Kidney capillary endothelial cell (primary cell): ENCODE data around the gene NCAPD3.

ENCODE experiments used
- DNase-seq: peaks from one replicate; pipeline ENCODE4 v3.0.0-alpha.2; 2018; ENCODE audit warnings: low spot score

NCAPD3 gene

DNA sequence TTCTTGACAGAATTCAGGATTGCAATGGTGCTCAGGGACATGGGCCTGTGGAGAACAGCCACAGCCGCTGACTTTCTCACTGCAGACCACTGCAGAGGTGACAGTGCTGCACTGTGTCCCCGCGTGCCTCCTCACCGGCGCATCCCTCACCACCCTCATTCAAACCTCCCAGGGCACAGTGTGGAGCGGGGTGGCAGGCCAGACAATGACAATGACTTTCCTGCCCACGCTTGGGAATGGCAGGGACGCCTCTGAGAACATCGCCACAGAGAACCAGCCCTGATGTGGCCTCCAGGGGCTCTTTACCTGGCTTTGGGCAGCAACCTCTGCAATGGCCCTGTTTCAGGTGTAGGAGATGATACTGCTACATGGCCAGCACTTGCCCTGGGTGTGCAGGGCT lies 65.7 kb downstream of the NCAPD3 start:
- no peak for DNase-seq

DNA sequence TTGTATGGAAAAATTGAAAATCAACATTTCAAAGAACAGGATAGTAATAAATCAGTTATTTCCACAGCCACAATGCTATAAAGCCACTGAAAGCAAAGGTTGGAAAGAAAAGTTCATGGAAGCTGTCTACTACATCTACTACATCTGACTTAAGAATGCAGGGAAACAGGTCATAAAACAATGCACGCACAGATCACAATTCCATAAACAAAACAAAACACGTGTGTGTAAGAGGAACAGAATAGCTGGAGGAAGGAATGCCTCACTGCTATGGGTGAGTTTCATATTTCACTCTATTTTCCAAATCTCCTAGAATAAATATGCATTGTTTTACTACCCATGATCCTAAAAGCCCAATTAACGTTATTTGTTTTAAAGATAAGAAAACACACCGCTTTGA lies 66.3 kb downstream of the NCAPD3 start:
- DNase-seq, result no peak

DNA sequence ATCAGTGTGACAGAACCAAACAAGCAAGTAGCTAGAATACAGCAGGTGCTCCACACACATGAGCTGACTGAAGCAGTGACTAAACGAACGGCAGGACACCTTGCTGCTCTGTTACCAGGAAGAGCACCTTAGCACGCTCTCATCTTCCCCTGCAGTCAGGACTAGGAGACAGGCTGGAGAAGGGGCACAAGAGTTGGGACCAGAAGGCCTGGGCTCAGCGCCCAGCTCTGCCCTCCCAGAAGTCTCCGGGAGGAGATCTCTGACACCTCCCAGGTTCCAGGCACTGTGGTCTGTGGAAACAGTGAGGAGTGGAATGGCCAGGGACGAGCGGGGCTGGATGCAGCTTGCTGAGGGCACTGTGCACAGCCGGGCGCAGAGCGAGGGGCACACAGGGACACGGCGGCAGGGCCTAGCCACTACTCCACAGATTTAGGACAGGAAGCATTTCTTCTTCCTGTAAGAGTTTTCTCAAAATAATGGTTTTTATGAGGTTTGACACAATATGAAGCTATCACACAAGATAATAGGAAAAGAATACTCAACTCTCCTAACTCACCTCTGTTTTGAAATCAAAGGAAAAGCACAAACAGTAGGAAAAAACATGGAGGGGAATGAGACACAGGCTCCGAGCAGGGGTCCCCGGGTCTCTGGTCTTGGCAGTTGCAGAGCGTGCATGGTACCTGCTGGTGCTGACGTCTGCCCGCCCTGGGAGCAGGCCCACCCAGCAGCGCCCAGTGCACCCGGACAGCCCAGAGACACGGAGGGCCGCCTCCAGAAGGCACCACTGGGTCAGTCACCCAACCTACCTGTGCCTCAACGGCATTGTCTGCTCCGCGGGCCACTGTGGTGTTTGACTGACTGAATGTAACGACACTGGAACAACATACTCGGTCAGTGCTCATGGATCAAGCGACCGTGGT lies 67.6 kb downstream of the NCAPD3 start:
- DNase-seq, result no peak

DNA sequence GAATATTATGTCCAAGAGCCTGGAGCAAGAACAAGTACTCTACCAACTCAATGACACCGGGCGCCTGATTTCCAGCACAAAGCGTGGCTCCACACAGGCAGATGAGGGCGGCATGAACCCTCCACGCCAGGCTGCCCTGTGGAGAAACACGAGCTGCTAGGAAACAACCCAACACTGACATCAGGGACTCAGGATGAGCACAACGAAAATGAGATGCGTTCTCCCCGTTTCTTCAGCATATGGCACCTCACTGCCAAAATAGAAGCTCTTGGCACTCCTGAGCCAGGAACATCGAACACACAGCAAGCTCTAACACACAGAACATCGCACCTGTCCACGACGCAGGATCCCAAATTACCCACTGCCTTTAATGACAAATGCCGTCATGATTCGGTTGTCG lies 68.3 kb downstream of the NCAPD3 start:
- DNase-seq, result no peak

DNA sequence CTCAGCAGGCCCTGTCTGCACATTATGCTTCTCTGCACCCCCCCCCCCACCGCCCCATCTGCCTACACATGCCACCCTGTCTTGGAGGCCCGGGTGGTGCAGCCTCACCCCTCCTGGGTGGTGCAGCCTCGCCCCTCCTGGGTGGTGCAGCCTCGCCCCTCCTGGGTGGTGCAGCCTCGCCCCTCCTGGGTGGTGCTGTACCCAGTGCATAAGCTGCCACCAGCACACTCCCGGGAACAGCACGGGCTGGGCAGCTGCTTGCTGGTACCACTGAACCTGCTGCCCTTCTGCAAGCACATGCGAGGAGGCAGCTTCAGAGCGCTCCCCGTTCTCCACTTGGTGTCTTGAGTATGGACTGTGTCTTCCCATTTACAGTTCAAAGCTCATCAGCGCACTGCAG lies 69.3 kb downstream of the NCAPD3 start:
- no peak for DNase-seq

DNA sequence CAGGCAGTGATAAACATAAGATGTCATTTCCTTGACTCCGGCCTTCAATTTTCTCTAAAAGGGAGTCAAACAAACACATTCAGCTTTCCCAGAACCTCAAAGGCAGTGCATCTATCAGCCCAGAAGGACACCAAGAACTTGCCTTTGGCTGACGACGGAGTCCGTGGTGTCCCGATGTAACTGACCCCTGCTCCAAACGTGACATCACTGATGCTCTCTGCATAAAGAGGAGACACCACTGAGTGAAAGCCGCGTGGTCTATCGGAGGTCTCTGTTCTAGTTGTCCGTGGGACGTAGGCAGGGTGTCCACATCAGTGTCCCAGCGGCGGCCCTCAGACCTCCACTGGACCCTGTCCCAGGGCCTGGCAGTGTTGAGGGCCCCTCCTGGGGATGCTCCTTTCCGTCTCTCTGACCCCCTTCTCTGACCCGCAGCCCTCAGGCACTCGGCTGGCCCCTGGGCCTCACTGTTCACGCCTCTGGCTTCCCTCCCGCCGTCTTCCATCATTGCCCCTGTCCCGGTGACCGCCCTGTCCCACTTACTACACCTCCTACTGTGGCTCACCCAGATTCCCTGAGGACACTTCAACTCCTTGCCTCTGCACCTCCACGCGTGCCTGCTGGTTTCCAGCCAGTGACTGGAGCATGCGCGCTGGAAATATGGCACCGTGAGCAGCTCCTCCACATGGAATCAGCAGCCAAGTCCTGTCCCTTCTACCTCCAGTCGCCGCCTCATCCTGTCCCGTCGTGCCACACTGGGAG lies 70.4 kb downstream of the NCAPD3 start:
- no peak for DNase-seq

DNA sequence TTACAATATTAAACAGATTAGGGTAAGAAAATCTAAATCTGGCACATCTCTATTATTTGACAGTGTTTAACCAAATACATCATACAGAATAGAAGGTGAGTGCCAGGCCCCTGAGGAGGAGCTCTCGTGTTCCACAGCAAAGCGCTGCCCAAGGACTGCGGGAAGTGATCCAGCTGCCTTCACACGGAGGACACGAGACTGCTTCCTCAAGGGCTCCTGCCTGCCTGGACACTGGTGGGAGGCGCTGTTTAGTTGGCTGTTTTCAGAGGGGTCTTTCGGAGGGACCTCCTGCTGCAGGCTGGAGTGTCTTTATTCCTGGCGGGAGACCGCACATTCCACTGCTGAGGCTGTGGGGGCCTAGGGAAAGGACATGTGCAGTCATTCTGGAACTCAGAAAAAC lies 71.1 kb downstream of the NCAPD3 start:
- no peak for DNase-seq

DNA sequence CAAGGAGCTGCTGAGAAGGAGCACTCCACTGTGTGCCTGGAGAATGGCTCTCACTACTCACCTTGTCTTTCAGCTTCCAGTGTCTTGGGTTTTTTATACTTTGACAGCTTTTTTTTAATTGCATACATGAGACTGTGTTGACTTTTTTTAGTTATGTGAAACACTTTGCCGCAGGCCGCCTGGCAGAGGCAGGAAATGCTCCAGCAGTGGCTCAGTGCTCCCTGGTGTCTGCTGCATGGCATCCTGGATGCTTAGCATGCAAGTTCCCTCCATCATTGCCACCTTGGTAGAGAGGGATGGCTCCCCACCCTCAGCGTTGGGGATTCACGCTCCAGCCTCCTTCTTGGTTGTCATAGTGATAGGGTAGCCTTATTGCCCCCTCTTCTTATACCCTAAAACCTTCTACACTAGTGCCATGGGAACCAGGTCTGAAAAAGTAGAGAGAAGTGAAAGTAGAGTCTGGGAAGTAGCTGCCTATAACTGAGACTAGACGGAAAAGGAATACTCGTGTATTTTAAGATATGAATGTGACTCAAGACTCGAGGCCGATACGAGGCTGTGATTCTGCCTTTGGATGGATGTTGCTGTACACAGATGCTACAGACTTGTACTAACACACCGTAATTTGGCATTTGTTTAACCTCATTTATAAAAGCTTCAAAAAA lies 72.6 kb downstream of the NCAPD3 start:
- no peak for DNase-seq

DNA sequence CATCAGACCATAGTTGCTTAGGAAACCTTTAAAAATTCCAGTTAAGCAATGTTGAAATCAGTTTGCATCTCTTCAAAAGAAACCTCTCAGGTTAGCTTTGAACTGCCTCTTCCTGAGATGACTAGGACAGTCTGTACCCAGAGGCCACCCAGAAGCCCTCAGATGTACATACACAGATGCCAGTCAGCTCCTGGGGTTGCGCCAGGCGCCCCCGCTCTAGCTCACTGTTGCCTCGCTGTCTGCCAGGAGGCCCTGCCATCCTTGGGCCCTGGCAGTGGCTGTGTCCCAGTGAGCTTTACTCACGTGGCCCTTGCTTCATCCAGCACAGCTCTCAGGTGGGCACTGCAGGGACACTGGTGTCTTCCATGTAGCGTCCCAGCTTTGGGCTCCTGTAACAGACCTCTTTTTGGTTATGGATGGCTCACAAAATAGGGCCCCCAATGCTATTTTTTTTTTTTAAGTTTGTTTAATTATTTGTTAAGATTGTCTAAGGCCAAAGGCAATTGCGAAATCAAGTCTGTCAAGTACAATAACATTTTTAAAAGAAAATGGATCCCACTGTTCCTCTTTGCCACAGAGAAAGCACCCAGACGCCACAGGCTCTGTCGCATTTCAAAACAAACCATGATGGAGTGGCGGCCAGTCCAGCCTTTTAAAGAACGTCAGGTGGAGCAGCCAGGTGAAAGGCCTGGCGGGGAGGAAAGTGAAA lies 73.4 kb downstream of the NCAPD3 start:
- no peak for DNase-seq

DNA sequence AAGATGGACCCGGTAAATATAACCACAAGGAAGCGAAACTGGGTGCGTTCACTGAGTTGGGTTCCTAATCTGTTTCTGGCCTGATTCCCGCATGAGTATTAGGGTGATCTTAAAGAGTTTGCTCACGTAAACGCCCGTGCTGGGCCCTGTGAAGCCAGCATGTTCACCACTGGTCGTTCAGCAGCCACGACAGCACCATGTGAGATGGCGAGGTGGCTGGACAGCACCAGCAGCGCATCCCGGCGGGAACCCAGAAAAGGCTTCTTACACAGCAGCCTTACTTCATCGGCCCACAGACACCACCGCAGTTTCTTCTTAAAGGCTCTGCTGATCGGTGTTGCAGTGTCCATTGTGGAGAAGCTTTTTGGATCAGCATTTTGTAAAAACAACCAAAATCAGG lies 74.4 kb downstream of the NCAPD3 start:
- no peak for DNase-seq

DNA sequence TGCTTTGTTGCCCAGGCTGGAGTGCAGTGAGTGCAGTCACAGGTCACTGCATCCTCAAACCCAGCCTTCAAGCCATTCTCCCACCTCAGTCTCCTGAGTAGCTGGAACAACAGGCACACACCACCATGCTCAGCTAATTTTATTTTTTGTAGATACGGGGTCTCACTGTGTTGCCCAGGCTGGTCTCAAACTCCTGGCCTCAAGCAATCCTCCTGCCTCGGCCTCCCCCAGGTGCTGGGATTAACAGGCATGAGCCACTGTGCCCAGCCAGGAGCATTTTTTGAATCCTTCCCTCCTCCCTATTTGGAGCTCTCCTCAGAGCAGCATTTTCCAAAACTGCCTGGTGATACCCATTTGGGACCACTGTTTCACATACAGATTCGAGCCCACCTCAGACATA lies 77.2 kb downstream of the NCAPD3 start:
- no peak for DNase-seq

DNA sequence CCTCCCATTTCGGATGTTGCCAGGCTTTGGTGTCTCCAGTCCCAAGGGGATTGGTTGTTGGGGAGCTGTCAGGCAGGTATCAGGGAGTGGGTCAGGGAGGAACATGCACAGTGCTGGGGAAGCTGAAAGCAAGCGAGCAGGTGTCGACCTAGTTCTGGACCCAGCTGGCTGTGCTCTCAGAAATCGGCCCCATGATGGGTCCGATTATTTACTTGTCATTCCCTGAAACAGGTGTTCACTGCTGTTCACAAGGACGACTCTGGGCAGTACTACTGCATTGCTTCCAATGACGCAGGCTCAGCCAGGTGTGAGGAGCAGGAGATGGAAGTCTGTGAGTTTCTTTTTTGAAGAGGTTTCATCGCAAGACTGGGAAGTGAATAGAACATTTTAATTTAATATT lies 78.1 kb downstream of the NCAPD3 start:
- DNase-seq, result no peak

DNA sequence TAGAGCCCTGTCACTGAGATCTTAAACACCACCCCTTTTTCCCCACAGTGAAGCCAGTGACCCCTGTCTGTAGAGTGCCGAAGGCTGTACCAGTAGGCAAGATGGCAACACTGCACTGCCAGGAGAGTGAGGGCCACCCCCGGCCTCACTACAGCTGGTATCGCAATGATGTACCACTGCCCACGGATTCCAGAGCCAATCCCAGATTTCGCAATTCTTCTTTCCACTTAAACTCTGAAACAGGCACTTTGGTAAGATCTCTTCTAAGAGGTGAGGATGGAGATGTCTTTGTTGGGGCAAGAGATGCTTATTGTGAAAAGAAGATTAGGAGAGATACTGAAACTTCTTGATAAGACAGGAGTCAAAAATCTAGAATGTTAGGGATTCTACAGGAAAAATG lies 79.0 kb downstream of the NCAPD3 start:
- no peak for DNase-seq

DNA sequence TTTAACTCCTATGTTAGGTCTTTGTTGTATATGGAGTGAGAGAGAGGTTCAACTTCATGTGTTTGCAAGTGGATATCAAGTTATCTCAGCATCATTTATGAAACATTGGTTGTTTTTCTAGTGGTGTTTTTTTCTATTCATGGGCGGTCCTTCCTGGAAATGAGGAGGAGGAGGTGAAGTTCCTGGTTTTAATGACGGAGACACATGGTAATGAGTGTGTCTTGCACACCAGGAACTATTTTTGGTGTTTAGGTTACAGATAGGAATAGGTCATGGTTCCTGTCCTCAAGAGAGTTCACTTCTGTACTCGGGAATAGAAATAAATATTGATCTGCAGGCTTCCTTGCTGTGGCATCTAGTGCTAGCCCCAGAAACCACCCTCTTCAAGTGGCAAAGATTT lies 80.0 kb downstream of the NCAPD3 start:
- no peak for DNase-seq

DNA sequence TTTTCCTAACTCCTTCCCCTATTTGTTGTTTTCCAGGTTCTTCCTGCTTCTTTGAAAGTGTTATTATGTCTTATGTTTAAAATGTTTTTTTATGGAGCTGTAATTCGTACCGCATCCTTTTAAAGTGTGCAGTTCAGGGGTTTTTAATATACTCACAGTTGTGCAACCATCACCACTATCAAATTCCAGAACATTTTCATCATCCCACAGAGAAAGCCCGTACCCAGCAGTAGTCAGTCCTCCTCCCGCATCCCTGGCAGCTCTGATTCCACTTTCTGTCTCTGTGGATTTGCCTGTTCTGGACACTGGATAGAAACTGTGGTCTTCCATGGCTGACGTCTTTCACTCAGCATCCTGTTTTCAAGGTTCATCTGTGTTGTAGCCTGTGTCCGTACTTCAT lies 81.2 kb downstream of the NCAPD3 start:
- no peak for DNase-seq

DNA sequence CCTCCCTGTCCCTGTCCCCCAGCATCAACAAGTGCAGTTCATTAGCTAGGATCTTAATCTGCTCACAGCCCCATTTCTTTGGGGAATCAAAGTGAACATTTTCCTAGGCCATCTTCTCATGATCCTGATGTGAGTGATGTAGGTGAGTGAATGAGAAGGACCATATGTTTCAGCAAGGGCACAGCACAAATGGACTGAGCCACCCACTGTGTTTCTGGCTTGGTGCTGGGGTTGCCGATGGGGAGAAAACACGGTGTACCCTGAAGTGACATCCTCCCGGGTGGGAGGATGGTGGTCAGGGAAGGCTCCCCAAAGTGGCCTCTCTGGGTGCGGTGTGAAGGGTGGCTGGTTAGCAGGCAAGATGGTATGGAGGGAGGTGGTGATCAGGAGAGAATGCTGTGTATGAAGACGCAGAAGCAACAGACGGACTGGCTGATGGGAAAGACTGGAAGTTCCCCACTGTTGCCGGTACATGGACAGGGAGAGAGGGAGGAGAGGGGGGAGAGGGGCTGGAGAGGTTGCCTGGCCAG lies 82.7 kb downstream of the NCAPD3 start:
- DNase-seq, result no peak

DNA sequence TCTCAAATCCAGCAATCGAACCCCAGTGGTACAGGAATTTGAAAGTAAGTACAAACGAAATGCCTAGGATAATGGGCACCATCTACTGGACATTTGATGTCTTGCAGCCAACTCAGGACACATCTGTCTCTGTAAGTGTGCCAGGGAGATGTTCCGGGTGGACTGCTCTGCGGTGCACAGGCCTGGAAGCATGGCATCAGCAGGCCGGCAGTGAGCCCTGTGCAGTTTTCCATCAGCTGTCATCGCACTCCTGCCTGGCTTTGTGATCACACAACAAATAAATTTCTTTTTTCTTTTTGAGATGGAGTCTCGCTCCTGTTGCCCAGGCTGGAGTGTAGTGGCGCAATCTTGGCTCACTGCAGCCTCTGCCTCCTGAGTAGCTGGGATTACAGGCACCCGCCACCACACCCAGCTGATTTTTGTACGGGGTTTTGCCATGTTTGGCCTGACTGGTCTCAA lies 83.9 kb downstream of the NCAPD3 start:
- peak; percentile 69 for DNase-seq

DNA sequence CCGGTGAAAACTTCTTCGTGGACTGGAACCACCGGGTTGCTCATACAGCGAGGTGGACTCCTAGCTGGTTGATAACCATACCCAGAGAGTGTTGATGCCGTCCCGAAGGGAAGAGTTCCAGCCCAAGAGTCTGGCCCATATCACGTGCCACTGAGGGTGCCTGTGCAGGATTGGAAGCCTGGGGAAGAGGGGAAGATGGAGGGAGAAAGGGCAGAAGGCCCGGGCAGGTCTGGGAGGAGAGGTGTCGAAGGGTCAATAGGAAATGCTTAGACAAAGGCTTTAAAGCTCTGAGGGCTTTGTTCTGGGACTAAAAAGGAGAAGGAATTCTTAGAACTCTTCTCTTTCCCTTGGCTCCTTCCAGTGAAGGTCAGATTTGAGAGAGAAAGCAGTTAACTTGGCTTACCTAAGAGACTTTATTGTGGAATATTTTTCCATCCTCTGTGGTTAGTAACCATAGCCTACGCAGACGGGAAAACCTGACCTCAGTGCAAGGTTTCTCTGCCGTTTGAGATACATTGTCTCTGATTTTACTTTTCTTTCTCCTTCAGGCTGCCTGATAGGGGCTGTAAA lies 84.4 kb downstream of the NCAPD3 start:
- DNase-seq, result no peak

DNA sequence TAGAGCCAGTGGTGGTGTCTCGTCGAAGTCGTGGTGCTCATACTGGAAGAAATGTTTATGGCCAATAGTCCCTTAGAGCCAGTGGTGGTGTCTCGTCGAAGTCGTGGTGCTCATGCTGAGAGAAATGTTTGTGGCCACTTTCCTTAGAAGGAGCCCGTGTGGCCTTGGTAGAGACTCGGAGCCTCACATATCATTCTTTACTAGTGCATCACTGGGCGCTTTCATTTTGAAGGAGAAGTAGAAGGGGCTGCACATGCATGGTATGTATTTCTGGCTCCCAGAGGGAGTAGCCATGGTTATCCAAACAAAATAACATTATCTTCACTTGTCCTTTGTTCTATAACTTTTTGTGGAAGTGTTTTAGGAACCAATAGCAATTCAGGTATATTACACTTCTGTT lies 85.4 kb downstream of the NCAPD3 start:
- DNase-seq, result no peak

DNA sequence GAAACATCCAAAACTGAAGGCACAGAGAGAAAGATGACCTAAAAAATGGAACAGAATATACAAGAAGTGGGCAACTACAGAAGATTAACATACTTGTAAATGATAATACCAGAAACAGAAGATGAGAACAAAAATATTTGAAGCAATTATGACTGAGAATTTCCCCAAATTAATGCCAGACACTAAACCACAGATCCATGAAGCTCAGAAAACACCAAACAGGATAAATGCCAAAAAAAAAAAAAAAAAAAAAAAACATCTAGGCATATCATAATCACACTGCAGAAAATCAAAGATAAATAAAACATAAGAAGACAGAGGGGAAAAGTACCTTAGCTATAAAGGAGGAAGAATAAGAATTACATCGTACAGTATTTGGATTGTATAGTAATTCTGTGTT lies 89.6 kb downstream of the NCAPD3 start:
- no peak for DNase-seq

DNA sequence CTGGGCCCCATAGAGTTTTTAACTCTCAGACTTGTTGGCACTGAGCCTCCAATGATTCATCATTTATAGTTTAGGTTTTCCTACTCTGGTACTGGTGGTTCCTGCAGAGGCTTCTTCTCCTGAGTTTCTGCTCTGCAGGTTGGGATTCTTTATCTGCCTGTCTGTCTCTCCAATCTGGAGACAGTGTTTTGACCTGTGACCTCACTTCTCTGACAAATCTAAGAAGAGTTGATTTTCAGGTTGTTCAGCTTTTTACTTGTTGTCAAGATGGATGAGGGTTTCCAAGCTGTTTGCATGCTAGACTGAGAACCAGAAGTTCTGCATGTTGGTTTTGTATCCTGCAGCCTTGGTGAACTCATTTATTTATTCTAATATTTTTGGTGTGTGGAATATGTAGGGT lies 91.0 kb downstream of the NCAPD3 start:
- DNase-seq, result no peak
